ENCODE measurements around the gene SALL4.

DNA sequence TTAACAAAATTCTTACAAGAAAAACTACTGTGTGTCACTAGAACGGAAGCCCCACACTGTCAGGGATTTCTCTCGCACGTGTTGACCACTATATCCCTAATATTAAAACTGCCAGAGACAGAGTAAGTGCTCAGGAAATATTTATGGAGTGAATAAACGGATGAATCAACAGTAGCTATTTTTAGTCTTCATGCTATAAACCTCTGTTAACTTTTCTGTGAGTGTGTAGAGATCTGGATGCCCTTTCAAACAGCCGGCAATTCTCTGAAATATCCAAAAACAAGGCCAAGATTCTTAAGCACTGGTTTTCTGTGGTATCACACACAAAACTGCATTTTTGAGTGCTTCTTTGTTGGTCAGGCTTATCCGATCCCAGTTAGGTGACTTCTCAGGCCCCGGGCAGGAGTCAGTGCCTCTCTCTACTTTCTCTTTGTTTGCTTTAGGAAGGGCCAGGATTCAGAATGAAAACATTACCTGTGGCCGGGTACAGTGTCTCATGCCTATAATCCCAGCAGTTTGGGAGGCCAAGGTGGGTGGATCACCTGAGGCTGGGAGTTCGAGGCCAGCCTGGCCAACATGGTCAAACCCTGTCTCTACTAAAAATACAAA is 49.9 kb downstream of the SALL4 start:
- TF ChIP-seq, protein P1, sequence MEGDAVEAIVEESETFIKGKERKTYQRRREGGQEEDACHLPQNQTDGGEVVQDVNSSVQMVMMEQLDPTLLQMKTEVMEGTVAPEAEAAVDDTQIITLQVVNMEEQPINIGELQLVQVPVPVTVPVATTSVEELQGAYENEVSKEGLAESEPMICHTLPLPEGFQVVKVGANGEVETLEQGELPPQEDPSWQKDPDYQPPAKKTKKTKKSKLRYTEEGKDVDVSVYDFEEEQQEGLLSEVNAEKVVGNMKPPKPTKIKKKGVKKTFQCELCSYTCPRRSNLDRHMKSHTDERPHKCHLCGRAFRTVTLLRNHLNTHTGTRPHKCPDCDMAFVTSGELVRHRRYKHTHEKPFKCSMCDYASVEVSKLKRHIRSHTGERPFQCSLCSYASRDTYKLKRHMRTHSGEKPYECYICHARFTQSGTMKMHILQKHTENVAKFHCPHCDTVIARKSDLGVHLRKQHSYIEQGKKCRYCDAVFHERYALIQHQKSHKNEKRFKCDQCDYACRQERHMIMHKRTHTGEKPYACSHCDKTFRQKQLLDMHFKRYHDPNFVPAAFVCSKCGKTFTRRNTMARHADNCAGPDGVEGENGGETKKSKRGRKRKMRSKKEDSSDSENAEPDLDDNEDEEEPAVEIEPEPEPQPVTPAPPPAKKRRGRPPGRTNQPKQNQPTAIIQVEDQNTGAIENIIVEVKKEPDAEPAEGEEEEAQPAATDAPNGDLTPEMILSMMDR (IDR thresholded peaks at IDR 0.05) = no peak
- no peak for TF ChIP-seq POLR2AphosphoS5 (IDR thresholded peaks at IDR 0.05)
- TF ChIP-seq POLR2A (IDR thresholded peaks at IDR 0.05) = no peak
- no peak for TF ChIP-seq EP300 (IDR thresholded peaks at IDR 0.05)

Measured in stomach (tissue), 4 donors.